ENCODE data around the gene LRMDA. TPM values are rescaled to one million over a fixed set of nuclear protein-coding genes. Genes with fewer than 3 reads are reported as not detected.
A peak's percentile ranks its signal among the peaks of the same experiment; 100 is the strongest.

LRMDA gene
- total and polyA plus RNA-seq, 2 of the 13 experiments (the other 11 are each of a cell fraction or from before 2014, with no cell fraction given) = 13.4 to 22.0 TPM

- peak; percentile 34 for ATAC-seq
- POLR2A ChIA-PET = interaction anchor here (0.7 to 8.4 kb wide), 8 partner anchors 29 to 648 kb away, joined by 3 to 219 read pairs (median 5); partner anchors contain the start of gene LRMDA
- intact Hi-C loops (cut with micrococcal nuclease; ENCODE audit: unreplicated experiment) = loop anchor here (2.0 to 10.0 kb wide), 6 partner anchors 93 to 898 kb away; no protein-coding TSS in a partner anchor
- peak; percentile 37; the same call in 1 of the 2 replicates for TF ChIP-seq ZC3H4 (CRISPR knock-in tag; IDR thresholded peaks at IDR 0.05; ENCODE audit: borderline replicate concordance)
- TF ChIP-seq ZNF615 (CRISPR knock-in tag; IDR thresholded peaks at IDR 0.05; ENCODE audit: borderline replicate concordance) = no peak
- TF ChIP-seq GATA4 (IDR thresholded peaks at IDR 0.05; ENCODE audit: borderline replicate concordance, low read depth) = no peak
- TF ChIP-seq KLF16 (CRISPR knock-in tag; IDR thresholded peaks at IDR 0.05) = 0 out of 4 replicates have a peak, but pooled peaks of 1 of the 2 experiments have one; percentile 11
- TF ChIP-seq ZNF564 (CRISPR knock-in tag; IDR thresholded peaks at IDR 0.05) = 0 out of 2 replicates have a peak, but pooled peaks have one; percentile 24
- TF ChIP-seq THAP9 (CRISPR knock-in tag; IDR thresholded peaks at IDR 0.05; ENCODE audit: borderline replicate concordance) = no peak
- TF ChIP-seq SMAD1 (CRISPR knock-in tag; IDR thresholded peaks at IDR 0.05; ENCODE audit: borderline replicate concordance, low read depth) = no peak
- no peak for TF ChIP-seq HNRNPH1 (optimal IDR thresholded peaks at IDR 0.05; ENCODE audit: low read depth, low read length)
- TF ChIP-seq RCOR2 (CRISPR knock-in tag; IDR thresholded peaks at IDR 0.05) = no peak
- TF ChIP-seq ZNF383 (CRISPR knock-in tag; IDR thresholded peaks at IDR 0.05; ENCODE audit: borderline replicate concordance) = no peak
- peak; percentile 72; the same call in 1 of the 2 replicates for TF ChIP-seq BRD4 (CRISPR knock-in tag; IDR thresholded peaks at IDR 0.05)
- no peak for TF ChIP-seq ZFP82 (CRISPR knock-in tag; IDR thresholded peaks at IDR 0.05; ENCODE audit: borderline replicate concordance)
- no peak for TF ChIP-seq CENPX (CRISPR knock-in tag; IDR thresholded peaks at IDR 0.05)
- no peak for TF ChIP-seq PHB2 (IDR thresholded peaks at IDR 0.05; ENCODE audit: partially characterized antibody)
- peak; percentile 24 for TF ChIP-seq ASH2L (IDR thresholded peaks at IDR 0.05; ENCODE audit: insufficient read length, low read depth, low read length)
- TF ChIP-seq, protein P1, sequence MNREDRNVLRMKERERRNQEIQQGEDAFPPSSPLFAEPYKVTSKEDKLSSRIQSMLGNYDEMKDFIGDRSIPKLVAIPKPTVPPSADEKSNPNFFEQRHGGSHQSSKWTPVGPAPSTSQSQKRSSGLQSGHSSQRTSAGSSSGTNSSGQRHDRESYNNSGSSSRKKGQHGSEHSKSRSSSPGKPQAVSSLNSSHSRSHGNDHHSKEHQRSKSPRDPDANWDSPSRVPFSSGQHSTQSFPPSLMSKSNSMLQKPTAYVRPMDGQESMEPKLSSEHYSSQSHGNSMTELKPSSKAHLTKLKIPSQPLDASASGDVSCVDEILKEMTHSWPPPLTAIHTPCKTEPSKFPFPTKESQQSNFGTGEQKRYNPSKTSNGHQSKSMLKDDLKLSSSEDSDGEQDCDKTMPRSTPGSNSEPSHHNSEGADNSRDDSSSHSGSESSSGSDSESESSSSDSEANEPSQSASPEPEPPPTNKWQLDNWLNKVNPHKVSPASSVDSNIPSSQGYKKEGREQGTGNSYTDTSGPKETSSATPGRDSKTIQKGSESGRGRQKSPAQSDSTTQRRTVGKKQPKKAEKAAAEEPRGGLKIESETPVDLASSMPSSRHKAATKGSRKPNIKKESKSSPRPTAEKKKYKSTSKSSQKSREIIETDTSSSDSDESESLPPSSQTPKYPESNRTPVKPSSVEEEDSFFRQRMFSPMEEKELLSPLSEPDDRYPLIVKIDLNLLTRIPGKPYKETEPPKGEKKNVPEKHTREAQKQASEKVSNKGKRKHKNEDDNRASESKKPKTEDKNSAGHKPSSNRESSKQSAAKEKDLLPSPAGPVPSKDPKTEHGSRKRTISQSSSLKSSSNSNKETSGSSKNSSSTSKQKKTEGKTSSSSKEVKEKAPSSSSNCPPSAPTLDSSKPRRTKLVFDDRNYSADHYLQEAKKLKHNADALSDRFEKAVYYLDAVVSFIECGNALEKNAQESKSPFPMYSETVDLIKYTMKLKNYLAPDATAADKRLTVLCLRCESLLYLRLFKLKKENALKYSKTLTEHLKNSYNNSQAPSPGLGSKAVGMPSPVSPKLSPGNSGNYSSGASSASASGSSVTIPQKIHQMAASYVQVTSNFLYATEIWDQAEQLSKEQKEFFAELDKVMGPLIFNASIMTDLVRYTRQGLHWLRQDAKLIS (CRISPR knock-in tag; IDR thresholded peaks at IDR 0.05) = peak; percentile 59; the same call in 1 of the 2 replicates
Observed at GRCh38 chr10:75403939-75404814, 27.2 kb upstream of the LRMDA start.

More at GRCh38 chr10:75403939-75404814, 27.2 kb upstream of the LRMDA start:
- Histone ChIP-seq H3K27ac (ENCODE audit: extremely low read length, insufficient read depth, low read length) (peak overlapping the region; percentile 97), H3K4me3 (replicated peaks in 1 of 3; ENCODE audit: insufficient read depth in 1 of 3, low read depth in 2 of 3, low read length in 3 of 3) (peak overlapping the region; percentile 77 to 100 (median 95)), H4K20me1 (ENCODE audit: insufficient read depth, low read length) (peaks cover 17% of the 10 kb centered on the region; the same call in 1 of the 2 replicates), H3K4me1 (ENCODE audit: insufficient read depth, low read length) (peaks cover 12% of the 10 kb centered on the region), H2AFZ (ENCODE audit: low read length) (no peak overlapping the region), H3K9me3 (ENCODE audit: low read length) (no peaks in the 10 kb centered on the region), H3K36me3 (replicated peaks in 1 of 2; ENCODE audit: control insufficient read depth in 1 of 2, insufficient read depth in 2 of 2, low read length in 2 of 2) (peaks cover 4 to 8% of the 10 kb centered on the region in 2 experiments; a peak in 3 of 5 replicates), H3K4me2 (ENCODE audit: low read depth, low read length) (peak overlapping the region; percentile 99), H3K9ac (ENCODE audit: insufficient read depth, low read depth, low read length) (peak overlapping the region; percentile 93), H3K27me3 (ENCODE audit: control insufficient read depth in 1 of 2, insufficient read depth in 2 of 2, low read length in 2 of 2) (no peaks in the 10 kb centered on the region; a peak in 1 of 5 replicates), H3K79me2 (ENCODE audit: insufficient read depth, low read length) (peaks cover 40% of the 10 kb centered on the region)
- WGBS (ENCODE audit: low lambda C conversion rate) = under 1% methylated on average over 28 of the region's 58 CpGs
- peak; percentile 67 for DNase-seq (ENCODE audit: low spot score)
- CTCF ChIA-PET (ENCODE audit: low intra/inter-chr PET ratio, low total read pairs) = no interaction called here
- in situ Hi-C loops (cut with HindIII; ENCODE audit: extremely low pct_ligation_motif_present, low pct_unique_long_range_greater_than_20kb) = loop anchor here (5.0 kb wide), 1 partner anchor 368 kb away; no protein-coding TSS in a partner anchor
- no TSS peak for BruUV-seq (replicated peaks)
- no peak for FAIRE-seq

Data from HepG2 (cell line).